SK-N-SH treated with all-trans-retinoic acid at 6 μM for 48 hours (cell line): ENCODE data around the gene NCSTN.

Source experiments
- ATAC-seq: fragments of 200-7000 bp; cut with Tn5 transposase; 3 replicates; pipeline ENCODE4 v1.9.1; 2020; ENCODE audit warnings: mild to moderate bottlenecking, moderate library complexity
- BACH2 ChIP-seq: fragments of 250-450 bp; sonication (Bioruptor Pico); IDR thresholded peaks from 2 replicates; pipeline ENCODE4 v1.9.0; 2021; ENCODE audit warnings: mild to moderate bottlenecking, borderline replicate concordance
- CSDC2 ChIP-seq: fragments of 250-450 bp; sonication (Bioruptor Pico); IDR thresholded peaks from 2 replicates; pipeline ENCODE4 v1.5.0; 2020; ENCODE audit warnings: mild to moderate bottlenecking, moderate library complexity
- CSRNP3 ChIP-seq: fragments of 250-450 bp; sonication (Bioruptor Pico); IDR thresholded peaks from 2 replicates; pipeline ENCODE4 v1.5.1; 2021; ENCODE audit warnings: mild to moderate bottlenecking, moderate library complexity
- GLIS3 ChIP-seq: fragments of 250-450 bp; sonication (Bioruptor Pico); IDR thresholded peaks from 2 replicates; pipeline ENCODE4 v1.5.0; 2020; ENCODE audit warnings: mild to moderate bottlenecking, moderate library complexity
- ISL1 ChIP-seq: fragments of 250-450 bp; sonication (Bioruptor Pico); IDR thresholded peaks from 2 replicates; pipeline ENCODE4 v2.1.2; 2022; ENCODE audit warnings: mild to moderate bottlenecking, moderate library complexity
- PATZ1 ChIP-seq: fragments of 250-450 bp; sonication (Bioruptor Pico); IDR thresholded peaks from 2 replicates; pipeline ENCODE4 v1.8.0; 2020; ENCODE audit warnings: mild to moderate bottlenecking, moderate library complexity, borderline replicate concordance
- POU6F1 ChIP-seq: fragments of 250-450 bp; sonication (Bioruptor Pico); IDR thresholded peaks from 2 replicates; pipeline ENCODE4 v1.8.0; 2021; ENCODE audit warnings: low read depth, mild to moderate bottlenecking, moderate library complexity, borderline replicate concordance
- PPARA ChIP-seq: fragments of 250-450 bp; sonication (Bioruptor Pico); IDR thresholded peaks from 2 replicates; pipeline ENCODE4 v1.5.0; 2020; ENCODE audit warnings: mild to moderate bottlenecking, borderline replicate concordance
- RARB ChIP-seq: fragments of 250-450 bp; sonication (Bioruptor Pico); IDR thresholded peaks from 2 replicates; pipeline ENCODE4 v1.8.0; 2021; ENCODE audit warnings: mild to moderate bottlenecking, moderate library complexity
- TCF4 ChIP-seq: fragments of 250-450 bp; sonication (Bioruptor Pico); IDR thresholded peaks from 2 replicates; pipeline ENCODE4 v1.8.0; 2021; ENCODE audit warnings: mild to moderate bottlenecking, moderate library complexity, borderline replicate concordance
- TOX ChIP-seq: fragments of 250-450 bp; sonication (Bioruptor Pico); IDR thresholded peaks from 2 replicates; pipeline ENCODE4 v1.8.0; 2021; ENCODE audit warnings: mild to moderate bottlenecking, moderate library complexity, borderline replicate concordance
- TSHZ2 ChIP-seq: fragments of 250-450 bp; sonication (Bioruptor Pico); IDR thresholded peaks from 2 replicates; pipeline ENCODE4 v1.5.0; 2020; ENCODE audit warnings: mild to moderate bottlenecking, moderate library complexity
- ZC3H10 ChIP-seq: fragments of 250-450 bp; sonication (Bioruptor Pico); IDR thresholded peaks from 2 replicates; pipeline ENCODE4 v1.5.1; 2021; ENCODE audit warnings: mild to moderate bottlenecking, moderate library complexity
- ZFP3 ChIP-seq: fragments of 250-450 bp; sonication (Bioruptor Pico); IDR thresholded peaks from 2 replicates; pipeline ENCODE4 v1.5.0; 2020; ENCODE audit warnings: mild to moderate bottlenecking, moderate library complexity
- ZFP30 ChIP-seq: fragments of 450-650 bp; formaldehyde crosslinking; IDR thresholded peaks from 2 replicates; pipeline ENCODE4 v1.5.0; 2022; ENCODE audit warnings: mild to moderate bottlenecking, moderate library complexity
- ZNF565 ChIP-seq: fragments of 450-650 bp; formaldehyde crosslinking; conservative IDR thresholded peaks from 2 replicates; pipeline ENCODE4 v1.5.0; 2020; ENCODE audit warnings: low read depth, mild to moderate bottlenecking, moderate library complexity
- ZNF70 ChIP-seq: fragments of 450-650 bp; formaldehyde crosslinking; IDR thresholded peaks from 2 replicates; pipeline ENCODE4 v1.5.0; 2020; ENCODE audit warnings: mild to moderate bottlenecking, moderate library complexity
- ZNF8 ChIP-seq: fragments of 450-650 bp; formaldehyde crosslinking; IDR thresholded peaks from 2 replicates; pipeline ENCODE4 v1.5.0; 2020; ENCODE audit warnings: mild to moderate bottlenecking, moderate library complexity

The NCSTN gene

GRCh38 chr1:160404094-160404493 is 60.9 kb downstream of the NCSTN start (continued):
- TF ChIP-seq TSHZ2 = no peak
- no peak for TF ChIP-seq ISL1 (CRISPR knock-in tag)
- TF ChIP-seq, all 23 proteins: peak for 0

GRCh38 chr1:160405331-160405877 is 62.2 kb downstream of the NCSTN start:
- TF ChIP-seq ISL1 (CRISPR knock-in tag) (no peak), PPARA (CRISPR knock-in tag) (no peak), ZFP30 (CRISPR knock-in tag) (no peak), TCF4 (no peak), ZNF565 (CRISPR knock-in tag) (no peak), CSRNP3 (CRISPR knock-in tag) (no peak)
- ATAC-seq = no peak

- ATAC-seq = no peak
- TF ChIP-seq TCF4 = no peak
- no peak for TF ChIP-seq ZNF565 (CRISPR knock-in tag)
- no peak for TF ChIP-seq PPARA (CRISPR knock-in tag)
- no peak for TF ChIP-seq POU6F1 (CRISPR knock-in tag)
- TF ChIP-seq GLIS3 (CRISPR knock-in tag) = no peak
- no peak for TF ChIP-seq RARB (CRISPR knock-in tag)
- no peak for TF ChIP-seq TOX (CRISPR knock-in tag)
- TF ChIP-seq, all 23 proteins: peak for 0
Measured at GRCh38 chr1:160406131-160406968, 63.2 kb downstream of the NCSTN start.

GRCh38 chr1:160407839-160408801 is 64.9 kb downstream of the NCSTN start:
- ATAC-seq = peak; percentile 31

More at GRCh38 chr1:160407839-160408801, 64.9 kb downstream of the NCSTN start:
- TF ChIP-seq ZNF565 (CRISPR knock-in tag) (no peak), ISL1 (CRISPR knock-in tag) (no peak), TOX (CRISPR knock-in tag) (no peak), ZC3H10 (CRISPR knock-in tag) (no peak), PATZ1 (CRISPR knock-in tag) (no peak), ZFP3 (no peak), RARB (CRISPR knock-in tag) (no peak), TSHZ2 (no peak), ZNF70 (CRISPR knock-in tag) (no peak), BACH2 (CRISPR knock-in tag) (no peak), CSDC2 (CRISPR knock-in tag) (no peak), ZNF8 (CRISPR knock-in tag) (no peak), GLIS3 (CRISPR knock-in tag) (no peak)
